H9 (cell line): ENCODE measurements around the gene RTN4R. TPM values are rescaled to one million over a fixed set of nuclear protein-coding genes. Genes with fewer than 3 reads are reported as not detected.

Experiments used
- DNase-seq: peaks from one replicate; pipeline ENCODE4 v3.0.0-alpha.2; 2017
- H2AFZ ChIP-seq: one replicate; pipeline ENCODE4 v1.6.1; 2013; ENCODE audit warnings: mild to moderate bottlenecking, low read length, control low read depth, moderate library complexity
- H2AK5ac ChIP-seq: 2 replicates; pipeline ENCODE4 v1.6.1; 2013; ENCODE audit warnings: low read length, control low read depth, mixed read lengths; ENCODE audit not compliant: insufficient read length
- H2BK120ac ChIP-seq: one replicate; pipeline ENCODE4 v1.6.1; 2013; ENCODE audit warnings: low read depth, mild to moderate bottlenecking, low read length, control low read depth, inconsistent platforms; ENCODE audit not compliant: poor library complexity, severe bottlenecking
- H2BK12ac ChIP-seq: 2 replicates; pipeline ENCODE4 v1.6.1; 2013; ENCODE audit warnings: low read length, control low read depth, mixed read lengths, low read depth; ENCODE audit not compliant: insufficient read length
- H2BK15ac ChIP-seq: 2 replicates; pipeline ENCODE4 v1.6.1; 2013; ENCODE audit warnings: low read depth, low read length, control low read depth
- H2BK20ac ChIP-seq: one replicate; pipeline ENCODE4 v1.6.1; 2013; ENCODE audit warnings: low read depth, mild to moderate bottlenecking, low read length, control low read depth, inconsistent platforms; ENCODE audit not compliant: poor library complexity, severe bottlenecking
- H2BK5ac ChIP-seq: 2 replicates; pipeline ENCODE4 v1.6.1; 2013; ENCODE audit warnings: low read length, control low read depth, mixed read lengths; ENCODE audit not compliant: insufficient read length
- H3K14ac ChIP-seq: 2 replicates; pipeline ENCODE4 v1.6.1; 2013; ENCODE audit warnings: low read length, control low read depth; ENCODE audit not compliant: insufficient read depth
- H3K18ac ChIP-seq: 2 replicates; pipeline ENCODE4 v1.6.1; 2013; ENCODE audit warnings: low read depth, mild to moderate bottlenecking, mixed read lengths, low read length, control low read depth; ENCODE audit not compliant: insufficient read length
- H3K23ac ChIP-seq: 2 replicates; pipeline ENCODE4 v1.6.1; 2013; ENCODE audit warnings: low read length, control low read depth, mixed read lengths, low read depth; ENCODE audit not compliant: insufficient read length
- H3K23me2 ChIP-seq: 2 replicates; pipeline ENCODE4 v1.6.1; 2013; ENCODE audit warnings: low read depth, mild to moderate bottlenecking, mixed read lengths, low read length, control low read depth; ENCODE audit not compliant: insufficient read length, poor library complexity, severe bottlenecking
- H3K27ac ChIP-seq: 2 replicates; pipeline ENCODE4 v1.5.1; 2013; ENCODE audit warnings: low read length, control low read depth, mixed read lengths, low read depth; ENCODE audit not compliant: insufficient read length
- H3K27me3 ChIP-seq: 2 replicates; pipeline ENCODE4 v1.6.1; 2013; ENCODE audit warnings: low read length, control low read depth, inconsistent platforms; ENCODE audit not compliant: insufficient read depth
- H3K4ac ChIP-seq: 2 replicates; pipeline ENCODE4 v1.6.1; 2013; ENCODE audit warnings: low read depth, mild to moderate bottlenecking, control low read depth, inconsistent platforms, low read length, moderate library complexity
- H3K4me1 ChIP-seq: 2 replicates; pipeline ENCODE4 v1.6.1; 2013; ENCODE audit warnings: low read length, control low read depth, inconsistent platforms; ENCODE audit not compliant: insufficient read depth
- H3K4me2 ChIP-seq: 2 replicates; pipeline ENCODE4 v1.6.1; 2013; ENCODE audit warnings: low read length, control low read depth, mixed read lengths; ENCODE audit not compliant: insufficient read length, insufficient read depth
- H3K56ac ChIP-seq: 2 replicates; pipeline ENCODE4 v1.6.1; 2013; ENCODE audit warnings: low read depth, mild to moderate bottlenecking, mixed read lengths, low read length, control low read depth; ENCODE audit not compliant: insufficient read length
- H3K79me1 ChIP-seq: 2 replicates; pipeline ENCODE4 v1.6.1; 2013; ENCODE audit warnings: low read depth, mild to moderate bottlenecking, moderate library complexity, low read length, control low read depth, inconsistent platforms; ENCODE audit not compliant: insufficient read depth, poor library complexity, severe bottlenecking
- H3K79me2 ChIP-seq: 2 replicates; pipeline ENCODE4 v1.6.1; 2013; ENCODE audit warnings: low read length, control low read depth, inconsistent platforms; ENCODE audit not compliant: insufficient read depth
- H3K9ac ChIP-seq: 2 replicates; pipeline ENCODE4 v1.6.1; 2013; ENCODE audit warnings: low read length, control low read depth, mixed read lengths; ENCODE audit not compliant: insufficient read length; ENCODE audit errors: extremely low read depth
- H3K9me3 ChIP-seq: one replicate; pipeline ENCODE4 v1.6.1; 2013; ENCODE audit warnings: low read depth, low read length, inconsistent platforms; ENCODE audit not compliant: control insufficient read depth
- H3T11ph ChIP-seq: one replicate; pipeline ENCODE4 v1.6.1; 2013; ENCODE audit warnings: mild to moderate bottlenecking, low read length, control low read depth, inconsistent platforms
- H4K20me1 ChIP-seq: one replicate; pipeline ENCODE4 v1.6.1; 2013; ENCODE audit not compliant: control insufficient read depth, insufficient read length, insufficient read depth
- H4K5ac ChIP-seq: 2 replicates; pipeline ENCODE4 v1.6.1; 2013; ENCODE audit warnings: low read depth, mild to moderate bottlenecking, mixed read lengths, low read length, control low read depth; ENCODE audit not compliant: insufficient read length
- H4K8ac ChIP-seq: replicated peaks from 2 replicates; pipeline ENCODE4 v1.6.1; 2013; ENCODE audit warnings: low read length, control low read depth, mixed read lengths, low read depth; ENCODE audit not compliant: insufficient read length
- H4K91ac ChIP-seq: 2 replicates; pipeline ENCODE4 v1.6.1; 2013; ENCODE audit warnings: low read depth, mild to moderate bottlenecking, moderate library complexity, mixed read lengths, low read length, control low read depth; ENCODE audit not compliant: insufficient read length
- H3K27ac Mint-ChIP-seq, 3 experiments: 2 replicates in 2 of 3; 3 replicates in 1 of 3; pipeline ENCODE4 v1.8.0; 2020 to 2021; ENCODE audit warnings: mixed read lengths in 3 of 3, mild to moderate bottlenecking in 1 of 3, moderate library complexity in 1 of 3
- H3K27me3 Mint-ChIP-seq: 2 replicates; pipeline ENCODE4 v1.8.0; 2021; ENCODE audit warnings: low read depth, mild to moderate bottlenecking, moderate library complexity, mixed read lengths
- H3K36me3 Mint-ChIP-seq, 3 experiments: 2 replicates in 2 of 3; 3 replicates in 1 of 3; pipeline ENCODE4 v1.8.0; 2020 to 2021; ENCODE audit warnings: low read depth in 3 of 3, mixed read lengths in 3 of 3; ENCODE audit not compliant: insufficient read depth in 1 of 3
- H3K4me1 Mint-ChIP-seq, 2 experiments: 2 replicates each; pipeline ENCODE4 v1.8.0; 2020; ENCODE audit warnings: mixed read lengths in 2 of 2
- H3K4me3 Mint-ChIP-seq, 2 experiments: 2 replicates in 1 of 2; 3 replicates in 1 of 2; pipeline ENCODE4 v1.8.0; 2020 to 2021; ENCODE audit warnings: mild to moderate bottlenecking in 2 of 2, mixed read lengths in 2 of 2, moderate library complexity in 1 of 2
- H3K9me3 Mint-ChIP-seq, 2 experiments: 2 replicates in 1 of 2; 3 replicates in 1 of 2; pipeline ENCODE4 v1.8.0; 2020; ENCODE audit warnings: mild to moderate bottlenecking in 2 of 2, mixed read lengths in 2 of 2, moderate library complexity in 1 of 2
- CTCF ChIP-seq: fragments of 200-600 bp; sonication (generic); conservative IDR thresholded peaks from 3 replicates; pipeline ENCODE4 v1.8.0; 2021; ENCODE audit warnings: antibody characterized with exemption, mild to moderate bottlenecking
- WGBS: extraction: QIAGEN DNeasy Blood & Tissue Kit; methylation state at CpG from one replicate; pipeline ENCODE4 v1.1.7; 2013; ENCODE audit warnings: missing lambda C conversion rate, low lambda C conversion rate, mixed read lengths; ENCODE audit not compliant: insufficient read length; ENCODE audit errors: extremely low coverage; 5-methylcytosine and 5-hydroxymethylcytosine counted together
- total RNA-seq: library from RNA; stranded (reverse); gene quantifications from 2 replicates; pipeline ENCODE4 v1.2.1, GENCODE V29; 2021

RTN4R gene
- total RNA-seq, 1 experiment from 2014 or later = 19.0 TPM

- no peaks in the 10 kb centered on the region for H3K23me2 ChIP-seq
- no peaks in the 10 kb centered on the region for H3K79me1 ChIP-seq
- no peaks in the 10 kb centered on the region for H3K27me3 ChIP-seq
- no peak overlapping the region for H2BK15ac ChIP-seq
- DNase-seq = no peak
- H3K56ac ChIP-seq = no peak overlapping the region
- no peak overlapping the region for H2AK5ac ChIP-seq
- Mint-ChIP-seq H3K27ac (peak overlapping the region in 1 of 3 experiments; percentile 71; a peak in 1 of 7 replicates), H3K4me3 (no peak overlapping the region), H3K4me1 (peaks cover 0 to 5% of the 10 kb centered on the region in 2 experiments; a peak in 1 of 4 replicates), H3K27me3 (no peaks in the 10 kb centered on the region), H3K9me3 (no peaks in the 10 kb centered on the region), H3K36me3 (no peaks in the 10 kb centered on the region)
- H3K9me3 ChIP-seq = no peaks in the 10 kb centered on the region
- no peak overlapping the region for H3K4ac ChIP-seq
- H4K20me1 ChIP-seq = no peaks in the 10 kb centered on the region
- no peak overlapping the region for H3K4me2 ChIP-seq
- H4K8ac ChIP-seq = no peak overlapping the region
- H3K9ac ChIP-seq = no peak overlapping the region
- no peak overlapping the region for H3K18ac ChIP-seq
- WGBS = no CpG with 5 or more reads among the region's 24 CpGs
- H3K79me2 ChIP-seq = no peaks in the 10 kb centered on the region
- no peak overlapping the region for H2AFZ ChIP-seq
- no peaks in the 10 kb centered on the region for H3K4me1 ChIP-seq
- H2BK5ac ChIP-seq = no peak overlapping the region
- H3T11ph ChIP-seq = no peak overlapping the region
- H3K27ac ChIP-seq = no peak overlapping the region
- H2BK20ac ChIP-seq = no peak overlapping the region
- no peak overlapping the region for H4K91ac ChIP-seq
- no peak overlapping the region for H2BK120ac ChIP-seq
- no peak overlapping the region for H4K5ac ChIP-seq
- H3K14ac ChIP-seq = no peak overlapping the region; the same call in 1 of the 2 replicates
- TF ChIP-seq CTCF = no peak
- no peak overlapping the region for H2BK12ac ChIP-seq
- H3K23ac ChIP-seq = no peak overlapping the region
Observed at GRCh38 chr22:20235389-20235991, 32.6 kb downstream of the RTN4R start.
